CD4-positive, alpha-beta T cell treated with Interleukin-15 for 1 hour (primary cell): Measurements from ENCODE around the gene SUSD6.

Source experiments
- DNase-seq: peaks from one replicate; pipeline ENCODE4 v3.0.0-alpha.2; 2020

The SUSD6 gene

GRCh38 chr14:69652942-69653684, 41.7 kb downstream of the SUSD6 start:
- DNase-seq = peak; percentile 59

- no peak for DNase-seq
These were observed 42.7 kb downstream of the SUSD6 start for GRCh38 chr14:69654116-69654515.

GRCh38 chr14:69657950-69658355, 46.6 kb downstream of the SUSD6 start:
- no peak for DNase-seq

GRCh38 chr14:69658664-69659261, 47.4 kb downstream of the SUSD6 start:
- DNase-seq = no peak

DNA sequence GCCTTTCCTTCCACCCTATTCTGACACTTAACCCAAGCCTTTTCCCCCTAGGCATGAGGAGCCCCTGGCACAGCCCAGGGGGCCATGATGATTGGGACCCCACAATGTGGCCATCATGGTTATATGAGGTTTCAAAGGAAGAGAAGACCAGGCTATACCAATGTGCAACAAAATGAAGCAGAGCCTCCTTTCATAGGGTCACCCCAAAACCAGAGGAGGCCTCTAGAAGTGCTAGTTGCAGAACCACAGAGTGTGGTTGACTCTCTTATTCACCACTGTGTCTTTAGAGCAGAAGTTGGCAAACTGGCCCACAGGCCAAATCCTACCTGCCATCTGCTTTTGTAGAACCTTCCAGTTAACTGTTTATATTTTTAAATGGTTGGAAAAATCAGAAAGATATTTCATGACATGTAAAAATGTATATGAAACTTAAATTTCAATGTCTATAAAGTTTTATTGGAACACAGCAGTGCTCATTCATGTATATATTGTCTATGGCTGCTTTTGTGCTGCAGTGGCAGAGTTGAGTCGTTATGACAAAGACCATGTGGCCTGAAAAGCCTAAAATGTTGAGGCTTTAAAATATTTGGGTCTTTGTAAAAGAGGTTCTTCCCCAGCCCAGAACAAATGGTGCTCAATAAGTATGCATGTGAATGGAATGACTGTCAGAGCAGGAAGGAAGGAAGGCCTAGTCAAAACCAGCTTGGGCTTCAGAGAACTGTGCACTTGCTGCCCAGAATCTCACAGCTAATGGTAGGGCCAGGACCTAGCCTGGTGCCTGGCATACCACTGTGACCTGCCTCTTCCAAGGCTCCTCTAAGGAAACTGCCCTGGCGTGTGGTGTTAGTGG, 49.2 kb downstream of the SUSD6 start:
- no peak for DNase-seq

DNA sequence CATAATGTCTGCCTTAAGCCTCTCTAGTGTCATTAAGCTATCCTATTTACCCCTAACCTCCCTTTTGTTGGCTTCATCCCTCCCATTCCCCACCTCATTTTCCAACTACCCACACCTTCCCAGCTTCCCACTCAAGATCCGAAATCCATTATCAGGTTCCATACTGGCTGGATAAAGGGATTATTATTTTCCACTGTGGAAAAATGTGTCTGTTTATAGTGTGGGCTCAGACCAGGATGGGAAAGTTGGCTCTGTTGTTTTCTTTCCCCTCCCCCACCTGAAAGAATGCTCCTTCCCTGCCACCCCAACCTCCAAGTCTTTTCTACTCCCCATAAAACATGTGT, 49.8 kb downstream of the SUSD6 start:
- DNase-seq = no peak

- no peak for DNase-seq
These were observed 51.4 kb downstream of the SUSD6 start for GRCh38 chr14:69662636-69663299.

GRCh38 chr14:69663300-69663643, 51.9 kb downstream of the SUSD6 start:
- DNase-seq = no peak

DNA sequence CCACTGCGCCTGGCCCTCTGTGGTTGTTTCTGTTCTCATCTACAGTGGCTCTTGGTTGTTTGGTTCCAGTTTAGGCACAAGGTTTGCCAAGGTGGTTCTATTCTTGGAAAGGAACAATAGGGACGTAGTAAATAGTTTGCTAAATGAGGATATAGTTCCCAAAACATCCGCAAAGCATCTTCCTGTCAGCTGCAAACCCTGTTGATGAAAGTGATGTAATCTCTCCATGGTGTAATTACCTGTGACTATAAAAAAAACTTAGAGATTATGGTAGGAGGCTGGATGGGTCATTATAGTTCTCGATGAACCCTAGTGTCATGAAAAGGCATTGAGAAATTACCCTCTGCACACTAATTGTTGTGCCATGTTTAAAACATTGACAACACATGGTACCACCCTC, 52.9 kb downstream of the SUSD6 start:
- DNase-seq = no peak

- no peak for DNase-seq
These were observed 53.6 kb downstream of the SUSD6 start for GRCh38 chr14:69664865-69665526.

DNA sequence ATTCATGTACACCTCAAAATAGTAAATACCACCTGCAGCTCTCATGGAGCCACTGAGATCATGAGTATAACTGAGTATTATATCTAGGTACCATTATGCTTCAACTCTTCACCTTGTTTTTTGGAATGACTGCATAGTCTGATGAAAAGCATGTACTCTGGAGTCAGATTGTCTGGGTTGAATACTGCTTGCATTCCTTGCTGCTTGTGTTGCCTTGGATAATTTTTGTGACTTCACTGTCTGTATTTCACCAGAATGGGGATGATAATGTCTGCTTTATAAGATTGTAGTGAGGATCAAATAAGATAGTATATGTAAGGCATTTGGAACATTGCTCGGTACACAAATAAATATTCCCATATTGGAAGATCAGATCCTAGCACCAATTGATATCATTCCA, 54.2 kb downstream of the SUSD6 start:
- no peak for DNase-seq

DNA sequence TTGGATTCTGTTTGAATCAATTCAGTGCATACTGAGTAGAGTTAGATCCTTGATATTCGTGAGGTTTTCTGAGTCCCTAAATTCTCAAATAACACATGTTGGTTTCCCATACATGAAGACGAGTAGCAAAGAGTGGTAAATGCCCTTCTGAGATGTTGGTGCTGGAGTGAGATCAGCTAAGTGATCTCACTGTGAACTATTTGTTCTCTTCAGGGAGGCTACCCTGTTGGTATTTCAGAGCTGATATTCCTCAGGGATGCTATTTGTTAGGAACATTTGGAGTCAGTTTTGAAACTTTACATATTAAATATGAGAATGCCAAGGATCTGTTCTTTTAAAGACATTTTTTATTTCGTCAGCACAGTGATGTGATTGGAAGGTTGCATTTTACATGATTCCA, 54.7 kb downstream of the SUSD6 start:
- no peak for DNase-seq

GRCh38 chr14:69666690-69667211, 55.4 kb downstream of the SUSD6 start:
- no peak for DNase-seq

DNA sequence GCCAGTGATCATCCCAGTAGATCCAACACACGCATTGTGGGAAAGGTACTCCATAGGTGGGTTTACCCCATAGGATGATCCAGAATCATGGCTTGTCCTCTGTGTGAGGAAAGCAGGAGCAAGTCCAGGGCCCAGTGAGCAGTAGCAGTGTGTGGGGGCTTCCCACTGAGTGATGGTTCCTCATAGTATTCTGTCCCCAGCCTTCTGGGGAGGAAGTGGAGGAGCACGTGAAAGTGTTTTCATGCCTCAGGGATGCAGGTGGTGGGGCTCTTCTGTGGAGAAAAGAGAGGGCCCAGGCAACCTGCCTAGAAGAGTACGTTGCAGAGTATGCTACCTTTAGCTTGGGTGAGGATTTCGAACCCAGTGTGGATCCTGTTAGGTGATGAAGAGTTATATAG, 56.5 kb downstream of the SUSD6 start:
- DNase-seq = no peak

GRCh38 chr14:69669375-69669774, 58.0 kb downstream of the SUSD6 start:
- DNase-seq = no peak

- no peak for DNase-seq
These were observed 58.7 kb downstream of the SUSD6 start for GRCh38 chr14:69670093-69670492.

DNA sequence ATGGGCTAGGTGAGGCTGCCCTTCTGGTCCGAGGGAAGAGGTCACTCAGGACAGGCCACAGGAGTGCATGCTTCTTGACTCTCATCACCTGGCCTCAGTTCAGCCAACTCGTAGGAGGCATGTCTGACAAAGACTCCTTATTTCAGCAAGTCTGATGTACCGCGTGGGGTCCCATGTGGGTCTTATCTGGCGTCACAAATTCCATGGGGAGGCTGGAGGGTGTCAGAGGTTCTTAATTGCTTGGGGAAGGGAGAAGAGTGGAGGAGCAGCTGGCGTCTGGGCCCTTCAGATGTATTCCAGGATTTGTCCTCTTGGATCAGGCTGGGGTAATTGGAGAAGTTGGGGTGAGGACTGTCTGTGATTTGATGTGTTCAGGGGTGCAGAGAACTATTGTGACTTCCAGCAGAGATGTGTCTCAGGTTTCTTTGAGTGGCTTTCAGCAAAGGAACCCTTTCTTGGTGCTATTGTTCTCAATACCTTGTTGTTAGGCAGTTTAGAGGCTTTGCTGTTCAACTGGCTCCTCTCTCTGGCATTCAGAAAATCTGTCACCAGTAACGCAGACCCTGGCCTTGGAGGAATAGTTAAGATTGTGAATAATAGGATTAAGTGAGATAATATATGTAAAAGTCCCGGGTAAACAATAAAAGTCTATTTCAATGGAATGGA, 60.1 kb downstream of the SUSD6 start:
- DNase-seq = no peak

DNA sequence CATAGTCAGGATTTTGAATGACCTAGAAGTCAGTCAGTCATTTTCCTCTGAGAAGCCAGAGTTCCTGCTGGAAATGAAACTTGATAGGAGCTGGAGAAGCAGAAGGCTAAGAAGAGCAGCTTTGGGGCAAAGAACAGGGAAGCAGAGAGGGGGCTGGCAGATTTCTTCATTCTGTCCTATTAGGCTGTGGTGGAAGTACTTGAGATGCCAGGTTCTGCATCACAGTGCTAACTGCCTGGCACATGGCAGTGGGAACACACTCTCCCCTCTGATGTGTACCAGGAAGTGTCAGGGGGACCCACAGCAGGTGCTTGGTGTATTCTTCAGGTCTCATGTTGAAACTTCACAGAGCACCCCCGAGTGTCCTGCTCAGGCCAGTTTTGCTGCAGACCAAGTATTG, 61.0 kb downstream of the SUSD6 start:
- DNase-seq = no peak

DNA sequence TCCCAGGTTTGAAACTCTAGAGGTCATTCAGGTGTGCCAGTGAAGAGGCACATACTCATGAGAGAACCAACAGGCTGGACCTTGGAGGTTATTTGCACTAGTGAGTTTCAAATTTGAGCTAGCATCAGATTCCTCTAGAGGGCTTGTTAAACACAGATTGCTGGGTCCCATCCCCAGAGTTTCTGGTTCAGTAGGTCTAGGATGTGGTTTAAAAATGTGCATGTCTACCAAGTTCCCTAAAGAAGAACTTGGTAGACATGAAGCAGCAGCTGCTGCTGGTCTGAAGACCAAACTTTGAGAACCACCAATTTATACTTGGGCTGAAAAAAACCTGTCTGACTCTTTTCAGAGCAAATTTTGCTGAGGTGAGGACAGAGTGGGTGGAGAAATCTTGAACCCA, 61.7 kb downstream of the SUSD6 start:
- DNase-seq = no peak

- DNase-seq = no peak
These were observed 62.3 kb downstream of the SUSD6 start for GRCh38 chr14:69673578-69674305.

- DNase-seq = no peak
These were observed 63.3 kb downstream of the SUSD6 start for GRCh38 chr14:69674546-69675244.
